Retinal pigment epithelial cell (primary cell): ENCODE results near the gene LRRC3B.

Experiments
- DNase-seq: peaks from one replicate; pipeline ENCODE4 v3.0.0-alpha.2; 2010; ENCODE audit warnings: low read depth
- H3K4me3 ChIP-seq: 2 replicates; pipeline ENCODE4 v1.5.1; 2011; ENCODE audit warnings: mild to moderate bottlenecking, low read length, control low read depth, moderate library complexity
- CTCF ChIP-seq: conservative IDR thresholded peaks from 2 replicates; pipeline ENCODE4 v1.5.1; 2011; ENCODE audit warnings: low read depth, low read length, control low read depth, inconsistent platforms

The LRRC3B gene

DNA sequence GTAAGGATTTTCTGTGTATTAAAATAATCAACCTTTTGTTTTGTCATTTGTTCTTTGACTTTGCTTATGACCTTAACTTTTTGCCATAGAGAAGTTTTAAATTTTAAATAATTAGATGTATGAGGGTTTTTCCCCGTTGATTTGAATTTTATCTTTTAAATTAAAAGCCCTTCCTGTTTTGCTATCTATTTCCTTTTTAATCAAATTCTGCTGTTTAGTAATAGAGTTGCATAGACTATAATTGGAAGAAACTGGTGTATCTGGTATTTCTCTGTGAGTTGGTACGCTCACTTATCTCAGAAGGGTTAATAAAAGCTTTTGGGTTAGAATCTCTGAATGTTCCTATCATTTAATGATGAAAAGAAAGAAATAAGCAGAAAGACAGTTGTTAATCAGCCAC lies 82.2 kb downstream of the LRRC3B start:
- no peak for TF ChIP-seq CTCF
- no peak overlapping the region for H3K4me3 ChIP-seq
- no peak for DNase-seq

DNA sequence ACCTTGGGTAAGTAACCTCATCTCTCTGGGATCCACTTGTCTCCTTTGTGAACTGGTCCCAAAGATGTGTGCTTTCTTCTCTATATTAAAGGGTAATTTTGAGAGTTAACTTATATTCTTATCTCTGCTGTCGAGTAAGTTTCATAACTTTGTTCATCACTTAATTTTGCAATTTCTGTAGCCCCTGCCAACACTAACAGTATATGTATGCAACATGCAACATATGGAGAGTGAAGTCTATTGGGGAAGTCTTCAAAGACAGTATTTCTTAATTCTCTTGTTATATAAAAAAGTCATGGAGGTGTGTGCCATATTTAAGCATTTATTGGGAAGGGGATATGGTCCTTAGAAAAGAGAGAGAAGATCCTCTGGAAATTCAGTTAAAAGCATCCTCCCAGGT lies 85.9 kb downstream of the LRRC3B start:
- no peak for TF ChIP-seq CTCF
- DNase-seq, result no peak
- H3K4me3 ChIP-seq, result no peak overlapping the region

DNA sequence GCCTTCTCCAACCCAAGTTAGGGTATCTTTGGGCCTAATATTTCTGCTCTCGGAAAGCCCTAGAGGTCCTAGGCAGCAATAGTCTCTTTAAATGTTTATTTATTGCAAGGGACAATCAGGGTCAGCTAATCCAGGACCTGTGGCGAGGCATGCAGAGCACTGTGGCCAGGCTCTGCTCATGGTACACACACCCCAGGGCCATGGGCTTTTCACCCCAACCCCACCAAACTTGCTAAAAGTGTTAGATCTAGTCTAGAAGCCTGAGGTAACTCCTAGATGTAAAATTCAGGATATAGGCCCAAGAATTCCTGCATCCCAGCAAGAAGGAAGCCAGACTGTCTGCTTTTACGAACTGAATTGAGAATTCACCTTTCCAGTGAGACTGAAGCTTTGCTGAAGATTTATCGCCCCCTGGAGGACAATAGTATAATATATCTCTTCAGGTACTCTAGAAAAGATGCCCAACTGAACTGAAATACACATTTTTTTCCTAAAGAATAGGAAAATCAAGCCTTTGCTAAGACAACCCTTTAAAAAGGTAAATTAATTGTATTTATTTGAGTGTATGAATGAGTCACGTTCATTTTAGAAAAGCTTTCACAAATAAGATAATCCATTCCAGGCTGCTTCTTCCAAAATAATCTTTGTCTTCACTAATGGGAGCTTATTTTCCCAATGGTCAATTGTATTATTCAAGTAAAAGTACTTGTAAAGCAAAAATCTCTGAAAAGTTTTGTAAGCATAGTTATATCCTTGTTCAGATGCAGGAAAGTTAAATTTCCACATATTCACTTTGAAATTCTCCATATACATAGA lies 89.8 kb downstream of the LRRC3B start:
- peak; percentile 1 for DNase-seq
- H3K4me3 ChIP-seq, result no peak overlapping the region
- TF ChIP-seq CTCF, result peak; percentile 48

DNA sequence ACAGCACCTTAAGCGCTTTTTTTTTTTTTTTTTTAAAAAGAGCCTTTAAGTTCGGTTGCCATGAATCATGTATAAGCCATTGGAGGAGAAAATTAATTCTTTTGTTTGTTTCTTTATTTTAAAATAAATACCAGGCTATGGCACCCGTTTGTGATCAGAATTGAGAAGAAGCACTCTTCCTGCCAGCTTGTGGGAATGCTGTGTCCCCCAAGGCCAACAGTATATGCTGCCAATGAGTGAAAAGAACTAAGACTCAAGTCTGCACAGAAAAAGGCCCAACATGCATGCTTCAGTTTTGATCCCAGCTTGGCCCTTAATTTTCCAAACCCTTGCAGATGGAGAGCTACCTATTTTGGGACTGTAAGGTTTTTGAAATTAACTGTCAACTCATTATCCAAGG lies 90.5 kb downstream of the LRRC3B start:
- TF ChIP-seq CTCF, result no peak
- H3K4me3 ChIP-seq, result no peak overlapping the region
- DNase-seq, result no peak

GRCh38 chr3:26714485-26714884 lies 91.9 kb downstream of the LRRC3B start:
- no peak overlapping the region for H3K4me3 ChIP-seq
- TF ChIP-seq CTCF, result no peak
- DNase-seq, result no peak

DNA sequence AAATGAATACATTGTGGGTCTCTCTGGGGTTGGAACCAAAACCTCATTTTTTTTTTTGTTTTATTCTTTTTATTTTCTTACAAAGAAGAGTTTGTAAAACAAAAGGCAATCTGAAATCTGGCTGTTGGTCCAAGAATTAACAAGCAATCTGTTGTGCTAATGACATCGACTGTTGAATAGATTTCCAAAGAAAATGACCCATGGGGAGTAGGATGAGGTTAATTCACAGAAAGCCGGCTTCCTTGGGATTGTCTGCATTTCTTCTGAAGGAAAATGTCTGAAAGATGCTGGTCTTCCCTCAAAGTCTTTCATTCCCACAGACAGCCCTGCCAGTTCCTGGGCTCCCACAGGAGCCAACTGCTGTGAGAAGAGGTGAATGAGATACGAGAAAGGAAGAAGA lies 92.9 kb downstream of the LRRC3B start:
- H3K4me3 ChIP-seq, result no peak overlapping the region
- no peak for DNase-seq
- TF ChIP-seq CTCF, result no peak

DNA sequence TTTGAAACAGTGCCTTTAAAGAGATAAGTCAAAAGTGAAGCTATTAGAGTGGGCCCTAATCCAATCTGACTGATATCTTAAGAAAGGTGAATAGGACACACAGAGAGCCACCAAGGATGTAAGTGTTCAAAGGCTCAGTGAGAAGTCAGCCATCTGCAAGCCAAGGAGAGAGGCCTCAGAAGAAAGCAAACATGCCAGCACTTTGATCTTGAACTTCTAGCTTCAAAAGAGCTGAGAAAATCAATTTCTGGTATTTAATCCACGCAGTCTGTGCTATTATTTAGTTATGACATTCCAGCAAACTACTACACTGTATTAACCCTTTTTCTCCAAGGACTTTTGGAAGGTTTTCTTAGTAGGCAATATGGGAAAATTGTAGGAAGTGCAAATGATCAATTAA lies 95.7 kb downstream of the LRRC3B start:
- no peak for DNase-seq
- TF ChIP-seq CTCF, result no peak
- no peak overlapping the region for H3K4me3 ChIP-seq
